Immature natural killer cell (primary cell): ENCODE results near the gene SWSAP1. TPM values are rescaled to one million over a fixed set of nuclear protein-coding genes. Genes with fewer than 3 reads are reported as not detected.
A peak's percentile ranks its signal among the peaks of the same experiment; 100 is the strongest.

ENCODE experiments used
- DNase-seq, 3 donors: peaks; one replicate each; pipeline ENCODE4 v3.0.0; 2022; ENCODE audit warnings: mixed read lengths in 1 of 3
- H3K27ac Mint-ChIP-seq, 6 donors: one replicate each; pipeline ENCODE4 v1.8.0; 2020; ENCODE audit warnings: mixed read lengths in 6 of 6, mild to moderate bottlenecking in 5 of 6, inconsistent platforms in 4 of 6, moderate library complexity in 3 of 6
- H3K27me3 Mint-ChIP-seq, 3 donors: one replicate each; pipeline ENCODE4 v1.8.0; 2020 to 2021; ENCODE audit warnings: low read depth in 3 of 3, mild to moderate bottlenecking in 3 of 3, mixed read lengths in 3 of 3, moderate library complexity in 3 of 3, inconsistent platforms in 1 of 3
- H3K36me3 Mint-ChIP-seq, 3 donors: one replicate each; pipeline ENCODE4 v1.8.0; 2020; ENCODE audit warnings: mixed read lengths in 3 of 3, inconsistent platforms in 2 of 3, mild to moderate bottlenecking in 2 of 3
- H3K4me1 Mint-ChIP-seq, 2 donors: one replicate each; pipeline ENCODE4 v1.8.0; 2020; ENCODE audit warnings: inconsistent platforms in 2 of 2, mild to moderate bottlenecking in 2 of 2, mixed read lengths in 2 of 2, moderate library complexity in 1 of 2
- H3K4me3 Mint-ChIP-seq, 5 donors: one replicate each; pipeline ENCODE4 v1.8.0; 2020; ENCODE audit warnings: mild to moderate bottlenecking in 5 of 5, mixed read lengths in 5 of 5, inconsistent platforms in 3 of 5, moderate library complexity in 3 of 5
- H3K9me3 Mint-ChIP-seq, 6 donors: one replicate each; pipeline ENCODE4 v1.8.0; 2020; ENCODE audit warnings: mild to moderate bottlenecking in 6 of 6, mixed read lengths in 6 of 6, inconsistent platforms in 4 of 6, moderate library complexity in 3 of 6
- polyA plus RNA-seq, 3 donors: library from polyadenylated mRNA; unstranded; fragments of 300-500 nt; fragmentation: Illumina TruSeq; gene quantifications; one replicate each; pipeline ENCODE4 v1.2.3, GENCODE V29; 2021

Gene SWSAP1
- polyA plus RNA-seq, 3 donors from 2014 or later: 7.0 to 8.7 (median 8.3) TPM

DNA sequence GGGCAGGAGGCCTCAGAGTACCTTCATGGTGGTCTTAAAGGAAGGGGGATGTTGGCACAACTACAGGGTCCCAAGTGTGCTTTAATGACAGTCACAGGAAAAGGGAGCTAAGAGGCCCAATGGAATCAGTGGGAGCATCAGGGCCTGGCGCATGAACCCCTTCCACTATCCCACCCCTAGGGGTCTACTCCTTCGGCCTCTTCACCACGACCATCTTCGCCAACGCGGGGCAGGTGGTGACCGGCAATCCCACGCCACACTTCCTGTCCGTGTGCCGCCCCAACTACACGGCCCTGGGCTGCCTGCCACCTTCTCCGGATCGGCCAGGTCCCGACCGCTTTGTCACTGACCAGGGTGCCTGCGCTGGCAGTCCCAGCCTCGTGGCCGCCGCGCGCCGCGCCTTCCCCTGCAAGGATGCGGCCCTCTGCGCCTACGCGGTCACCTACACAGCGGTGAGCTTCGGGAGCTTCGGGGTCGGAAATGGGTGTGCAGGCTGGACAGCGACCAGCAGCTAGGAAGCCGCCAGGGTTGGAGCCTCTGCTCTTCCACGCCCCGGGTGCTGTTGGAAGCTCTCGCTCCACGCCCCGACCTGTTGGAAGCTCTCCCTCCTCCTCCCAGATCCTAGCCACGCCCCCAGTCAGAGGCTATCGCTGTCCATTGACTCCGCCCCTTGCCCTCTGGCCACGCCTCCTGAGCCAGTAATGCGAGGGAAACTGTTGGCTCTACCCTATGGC is 13.3 kb upstream of the SWSAP1 start:
- peaks cover 0 to 4% (median 2%) of the 10 kb centered on the region in 3 donors for H3K27me3 Mint-ChIP-seq

DNA sequence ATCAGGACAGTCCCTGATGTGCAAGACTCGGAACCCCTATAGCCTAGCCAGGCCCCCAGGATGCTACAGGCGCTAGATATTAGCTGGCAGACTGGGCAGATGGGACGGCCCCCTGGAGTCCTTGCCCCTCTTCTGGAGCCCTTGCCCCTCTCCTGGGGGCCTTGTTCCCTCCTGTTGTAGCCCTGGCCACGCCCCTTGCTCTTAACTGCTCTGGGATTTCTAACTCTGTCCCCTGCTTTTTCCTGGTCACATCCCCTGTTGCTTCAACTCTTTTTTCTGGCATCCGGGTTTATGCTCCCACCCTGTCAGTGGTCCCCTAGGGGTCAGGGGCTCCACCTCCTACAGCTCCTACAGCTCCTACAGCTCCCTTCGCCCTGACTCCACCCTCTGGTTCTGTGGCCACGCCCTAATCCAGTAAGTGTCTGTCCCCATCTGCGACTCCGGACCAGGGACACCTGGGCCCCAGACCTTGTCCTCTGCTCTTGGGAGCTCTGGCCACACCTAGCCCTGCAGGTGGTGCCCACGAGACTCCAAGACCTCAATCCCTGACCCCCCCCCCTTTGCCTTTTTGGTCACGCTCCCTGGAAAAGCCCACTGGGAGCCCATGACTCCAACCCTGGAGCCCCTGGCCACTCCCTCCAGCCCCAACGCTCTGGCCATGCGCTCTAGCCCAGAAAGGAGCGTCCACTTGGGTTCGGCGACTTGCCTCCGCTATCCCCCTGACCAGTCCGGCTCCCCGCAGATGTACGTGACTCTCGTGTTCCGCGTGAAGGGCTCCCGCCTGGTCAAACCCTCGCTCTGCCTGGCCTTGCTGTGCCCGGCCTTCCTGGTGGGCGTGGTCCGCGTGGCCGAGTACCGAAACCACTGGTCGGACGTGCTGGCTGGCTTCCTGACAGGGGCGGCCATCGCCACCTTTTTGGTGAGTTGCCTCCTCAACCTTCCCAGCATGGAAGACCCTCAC is 12.4 kb upstream of the SWSAP1 start:
- DNase-seq: no peak
- Mint-ChIP-seq H3K9me3 (no peaks in the 10 kb centered on the region), H3K27ac (peak overlapping the region in 1 of 6 donors; percentile 46), H3K36me3 (no peaks in the 10 kb centered on the region), H3K4me3 (no peak overlapping the region), H3K27me3 (peaks cover 0 to 2% (median 0%) of the 10 kb centered on the region in 3 donors), H3K4me1 (no peaks in the 10 kb centered on the region)

More for the DNA sequence above, 13.3 kb upstream of the SWSAP1 start:
- no peak for DNase-seq
- Mint-ChIP-seq H3K4me3 (no peak overlapping the region), H3K9me3 (no peaks in the 10 kb centered on the region), H3K4me1 (peaks cover 4 to 6% of the 10 kb centered on the region in 2 donors), H3K36me3 (no peaks in the 10 kb centered on the region), H3K27ac (no peak overlapping the region)

DNA sequence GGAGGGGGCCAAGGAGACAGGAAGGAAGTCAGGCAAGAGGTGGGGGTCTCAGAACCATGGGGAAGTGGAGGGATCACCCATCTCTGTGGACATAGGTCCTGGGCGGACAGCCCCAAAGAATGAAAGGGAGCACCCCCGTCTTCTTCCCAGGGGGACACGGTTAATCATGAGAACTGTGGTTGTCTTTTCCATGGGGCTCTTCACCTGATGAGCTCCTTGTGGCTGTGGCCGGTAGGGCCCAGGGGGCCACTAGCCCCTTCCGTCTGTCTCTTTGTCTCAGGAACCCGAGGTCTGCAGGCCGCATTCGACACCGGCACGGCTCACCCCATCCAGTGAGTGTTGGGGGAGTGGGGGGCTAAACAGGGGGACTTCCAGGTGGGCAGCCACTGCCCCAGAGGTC is 10.6 kb upstream of the SWSAP1 start:
- Mint-ChIP-seq H3K27me3 (peaks cover 0 to 4% (median 2%) of the 10 kb centered on the region in 3 donors), H3K4me1 (no peaks in the 10 kb centered on the region), H3K9me3 (no peaks in the 10 kb centered on the region), H3K4me3 (no peak overlapping the region), H3K36me3 (peaks cover 0 to 3% (median 0%) of the 10 kb centered on the region in 3 donors), H3K27ac (no peak overlapping the region)
- DNase-seq: no peak

DNA sequence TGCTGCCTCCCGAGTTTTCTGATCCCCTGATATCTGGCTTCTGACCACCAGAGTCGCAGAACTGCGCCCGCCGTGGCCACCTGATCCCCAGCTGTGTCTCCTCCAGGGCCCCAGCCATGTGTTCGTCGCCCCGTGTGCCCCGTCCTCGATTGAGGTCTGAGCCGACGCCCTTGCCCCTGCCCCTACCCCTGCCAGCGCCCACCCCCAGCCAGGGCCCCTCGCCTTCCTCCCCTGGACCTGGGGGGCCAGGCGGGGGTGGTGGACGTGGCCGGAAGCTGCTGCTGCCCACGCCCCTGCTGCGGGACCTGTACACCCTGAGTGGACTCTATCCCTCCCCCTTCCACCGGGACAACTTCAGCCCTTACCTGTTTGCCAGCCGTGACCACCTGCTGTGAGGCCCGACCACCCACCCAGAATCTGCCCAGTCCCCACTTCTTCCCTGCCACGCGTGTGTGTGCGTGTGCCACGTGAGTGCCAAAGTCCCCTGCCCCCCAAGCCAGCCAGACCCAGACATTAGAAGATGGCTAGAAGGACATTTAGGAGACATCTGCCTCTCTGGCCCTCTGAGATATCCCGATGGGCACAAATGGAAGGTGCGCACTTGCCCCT is 10.1 kb upstream of the SWSAP1 start:
- peaks cover 0 to 4% (median 2%) of the 10 kb centered on the region in 3 donors for H3K27me3 Mint-ChIP-seq
- no peaks in the 10 kb centered on the region for H3K9me3 Mint-ChIP-seq
- H3K36me3 Mint-ChIP-seq: peaks cover 3% of the 10 kb centered on the region in 3 donors
- no peaks in the 10 kb centered on the region for H3K4me1 Mint-ChIP-seq
- H3K27ac Mint-ChIP-seq: no peak overlapping the region
- no peak for DNase-seq
- no peak overlapping the region for H3K4me3 Mint-ChIP-seq

DNA sequence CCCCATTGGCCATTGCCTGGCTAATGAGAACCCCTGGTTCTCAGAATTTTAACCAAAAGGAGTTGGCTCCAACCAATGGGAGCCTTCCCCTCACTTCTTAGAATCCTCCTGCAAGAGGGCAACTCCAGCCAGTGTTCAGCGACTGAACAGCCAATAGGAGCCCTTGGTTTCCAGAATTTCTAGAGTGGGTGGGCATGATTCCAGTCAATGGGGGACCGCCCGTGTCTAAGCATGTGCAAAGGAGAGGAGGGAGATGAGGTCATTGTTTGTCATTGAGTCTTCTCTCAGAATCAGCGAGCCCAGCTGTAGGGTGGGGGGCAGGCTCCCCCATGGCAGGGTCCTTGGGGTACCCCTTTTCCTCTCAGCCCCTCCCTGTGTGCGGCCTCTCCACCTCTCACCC is 9.5 kb upstream of the SWSAP1 start:
- H3K36me3 Mint-ChIP-seq: peaks cover 3 to 5% (median 3%) of the 10 kb centered on the region in 3 donors
- DNase-seq: no peak
- H3K9me3 Mint-ChIP-seq: no peaks in the 10 kb centered on the region
- H3K27ac Mint-ChIP-seq: no peak overlapping the region
- peaks cover 0 to 4% (median 2%) of the 10 kb centered on the region in 3 donors for H3K27me3 Mint-ChIP-seq
- H3K4me1 Mint-ChIP-seq: no peaks in the 10 kb centered on the region
- no peak overlapping the region for H3K4me3 Mint-ChIP-seq

DNA sequence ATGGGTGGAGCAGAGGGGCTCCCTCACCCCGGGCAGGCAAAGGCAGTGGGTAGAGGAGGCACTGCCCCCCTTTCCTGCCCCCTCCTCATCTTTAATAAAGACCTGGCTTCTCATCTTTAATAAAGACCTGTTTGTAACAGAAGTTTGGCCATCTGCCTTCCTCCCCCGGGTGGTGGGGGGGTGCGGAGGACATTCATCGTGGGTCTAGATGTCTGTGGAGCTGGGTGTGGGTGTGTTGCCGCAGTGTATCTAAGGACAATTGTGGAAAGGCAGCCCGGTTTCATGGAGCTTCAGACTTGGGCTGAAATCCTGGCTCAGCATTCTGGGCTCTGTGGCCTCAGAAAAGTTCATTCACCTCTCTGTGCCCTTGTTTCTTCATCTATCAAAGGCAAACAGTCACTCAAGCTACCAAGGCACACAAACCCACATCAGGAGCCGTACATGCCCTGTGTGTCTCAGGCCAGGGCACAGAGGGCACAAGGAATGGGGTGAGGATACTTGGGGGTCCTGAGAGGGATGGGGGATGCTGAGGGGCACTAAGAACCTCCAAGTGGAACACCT is 8.8 kb upstream of the SWSAP1 start:
- Mint-ChIP-seq H3K27me3 (peaks cover 0 to 4% (median 2%) of the 10 kb centered on the region in 3 donors), H3K36me3 (peaks cover 3 to 6% (median 5%) of the 10 kb centered on the region in 3 donors), H3K9me3 (no peaks in the 10 kb centered on the region), H3K4me1 (no peaks in the 10 kb centered on the region), H3K27ac (no peak overlapping the region), H3K4me3 (no peak overlapping the region)
- DNase-seq: no peak

DNA sequence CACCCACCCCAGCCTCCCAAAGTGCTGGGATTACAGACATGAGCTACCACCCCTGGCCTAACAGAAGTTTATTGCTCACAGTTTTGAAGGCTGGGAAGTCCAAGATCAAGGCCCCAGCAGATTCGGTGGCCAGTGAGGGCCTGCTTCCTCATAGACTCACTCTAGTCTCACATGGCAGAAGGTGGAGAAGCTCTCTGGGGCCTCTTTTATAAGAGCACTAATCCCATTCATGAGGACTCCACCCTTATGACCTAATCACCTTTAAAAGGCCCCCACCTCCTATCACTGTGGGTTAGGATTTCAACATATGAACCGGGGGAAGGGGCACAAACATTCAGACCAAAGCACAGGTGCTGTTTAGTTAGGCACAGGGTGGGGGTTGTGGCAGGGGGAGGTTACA is 6.9 kb upstream of the SWSAP1 start:
- Mint-ChIP-seq H3K9me3 (no peaks in the 10 kb centered on the region), H3K4me1 (no peaks in the 10 kb centered on the region), H3K27me3 (peaks cover 0 to 4% (median 0%) of the 10 kb centered on the region in 3 donors), H3K27ac (no peak overlapping the region), H3K36me3 (peaks cover 6 to 12% (median 10%) of the 10 kb centered on the region in 3 donors), H3K4me3 (no peak overlapping the region)
- no peak for DNase-seq

DNA sequence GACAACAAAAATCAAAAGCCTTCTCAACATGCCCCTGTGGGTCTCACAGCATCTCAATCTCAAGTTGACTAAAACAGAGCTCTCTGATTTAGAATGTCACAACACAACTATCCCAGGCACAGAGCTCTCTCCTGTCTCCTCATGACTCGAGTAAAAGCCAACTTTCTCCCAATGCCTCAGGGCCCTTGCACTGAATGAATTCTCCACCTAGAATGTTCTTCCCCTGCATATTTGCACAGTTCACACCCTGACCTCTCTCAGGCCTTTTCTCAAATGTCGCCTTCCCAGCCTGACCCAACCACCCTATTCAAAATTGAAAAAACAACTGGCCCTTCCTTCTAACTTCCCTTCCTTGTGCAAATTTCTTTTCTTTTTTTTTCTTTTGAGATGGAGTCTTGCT is 3.7 kb upstream of the SWSAP1 start:
- DNase-seq: no peak
- H3K9me3 Mint-ChIP-seq: no peaks in the 10 kb centered on the region
- peaks cover 0 to 5% of the 10 kb centered on the region in 2 donors for H3K4me1 Mint-ChIP-seq
- H3K4me3 Mint-ChIP-seq: no peak overlapping the region
- H3K36me3 Mint-ChIP-seq: peaks cover 6 to 12% (median 10%) of the 10 kb centered on the region in 3 donors
- H3K27me3 Mint-ChIP-seq: peaks cover 0 to 4% (median 0%) of the 10 kb centered on the region in 3 donors
- no peak overlapping the region for H3K27ac Mint-ChIP-seq

DNA sequence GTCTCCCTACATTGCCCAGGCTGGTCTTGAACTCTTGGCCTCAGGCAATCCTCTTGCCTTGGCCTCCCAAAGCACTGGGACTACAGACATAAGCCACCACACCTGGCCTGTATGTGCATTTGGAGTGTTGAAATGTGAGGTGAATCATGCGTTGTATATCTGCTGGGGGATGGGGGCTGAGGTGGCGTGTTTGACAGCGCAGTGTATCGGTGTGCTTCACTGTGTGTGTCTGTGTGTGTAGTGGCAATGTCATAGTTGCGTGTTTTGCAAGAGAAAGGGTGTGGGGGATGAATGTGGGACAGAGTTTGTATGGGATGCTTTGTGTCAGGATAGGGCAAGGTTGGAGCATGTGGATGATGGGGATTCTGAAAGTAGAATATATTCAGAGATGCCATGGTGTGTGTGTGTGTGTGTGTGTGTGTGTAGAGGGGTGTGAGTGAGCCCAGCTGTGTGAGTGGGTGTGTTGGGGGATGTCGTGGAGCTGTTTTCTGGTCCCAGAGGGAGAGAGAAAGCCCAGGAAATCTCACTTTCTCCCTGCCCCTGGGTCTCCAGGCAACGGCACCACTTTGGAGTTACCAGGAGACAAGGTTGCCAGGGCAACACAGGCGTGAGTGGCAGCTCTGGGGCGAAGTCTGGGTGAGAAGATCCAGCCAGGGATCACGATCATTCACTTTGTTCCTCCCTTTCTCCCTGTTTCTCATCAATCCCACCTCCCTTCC is 1.1 kb upstream of the SWSAP1 start:
- Mint-ChIP-seq H3K4me1 (peaks cover 0 to 14% of the 10 kb centered on the region in 2 donors), H3K27me3 (peaks cover 0 to 2% (median 0%) of the 10 kb centered on the region in 3 donors), H3K27ac (peak overlapping the region in 2 of 6 donors; percentile 29 to 55), H3K36me3 (peaks cover 11 to 16% (median 11%) of the 10 kb centered on the region in 3 donors), H3K9me3 (no peaks in the 10 kb centered on the region), H3K4me3 (peak overlapping the region in 3 of 5 donors; percentile 15 to 57 (median 38))
- DNase-seq: no peak

DNA sequence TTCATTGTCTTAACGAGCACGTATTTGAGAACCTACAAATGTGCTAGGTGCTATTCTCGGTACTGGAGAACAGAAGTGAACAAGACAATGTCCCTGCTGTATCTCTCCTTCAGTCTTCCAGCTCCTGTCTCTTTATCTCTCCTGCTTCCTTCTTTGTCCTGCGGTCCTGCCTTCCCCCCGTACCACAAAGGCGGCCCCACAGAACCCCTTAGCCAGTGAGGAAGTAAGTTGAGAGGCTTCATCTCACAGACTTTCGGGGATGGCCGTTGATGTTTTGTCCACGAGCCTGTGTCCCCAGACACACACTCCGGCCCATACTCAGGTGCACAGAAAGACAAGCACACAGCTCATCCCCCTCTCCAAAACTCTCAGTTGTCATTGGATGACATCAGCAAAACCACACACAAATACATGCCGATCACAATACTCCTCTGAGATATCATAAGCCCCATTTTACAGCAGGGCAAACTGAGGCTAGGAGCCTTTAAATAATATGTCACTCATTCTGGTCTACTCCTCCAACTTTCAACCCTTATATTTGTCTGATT is 507 bp upstream of the SWSAP1 start:
- H3K9me3 Mint-ChIP-seq: no peaks in the 10 kb centered on the region
- no peak overlapping the region for H3K27ac Mint-ChIP-seq
- no peaks in the 10 kb centered on the region for H3K27me3 Mint-ChIP-seq
- no peak overlapping the region for H3K4me3 Mint-ChIP-seq
- peaks cover 11 to 16% (median 11%) of the 10 kb centered on the region in 3 donors for H3K36me3 Mint-ChIP-seq
- peaks cover 0 to 14% of the 10 kb centered on the region in 2 donors for H3K4me1 Mint-ChIP-seq
- DNase-seq: no peak

DNA sequence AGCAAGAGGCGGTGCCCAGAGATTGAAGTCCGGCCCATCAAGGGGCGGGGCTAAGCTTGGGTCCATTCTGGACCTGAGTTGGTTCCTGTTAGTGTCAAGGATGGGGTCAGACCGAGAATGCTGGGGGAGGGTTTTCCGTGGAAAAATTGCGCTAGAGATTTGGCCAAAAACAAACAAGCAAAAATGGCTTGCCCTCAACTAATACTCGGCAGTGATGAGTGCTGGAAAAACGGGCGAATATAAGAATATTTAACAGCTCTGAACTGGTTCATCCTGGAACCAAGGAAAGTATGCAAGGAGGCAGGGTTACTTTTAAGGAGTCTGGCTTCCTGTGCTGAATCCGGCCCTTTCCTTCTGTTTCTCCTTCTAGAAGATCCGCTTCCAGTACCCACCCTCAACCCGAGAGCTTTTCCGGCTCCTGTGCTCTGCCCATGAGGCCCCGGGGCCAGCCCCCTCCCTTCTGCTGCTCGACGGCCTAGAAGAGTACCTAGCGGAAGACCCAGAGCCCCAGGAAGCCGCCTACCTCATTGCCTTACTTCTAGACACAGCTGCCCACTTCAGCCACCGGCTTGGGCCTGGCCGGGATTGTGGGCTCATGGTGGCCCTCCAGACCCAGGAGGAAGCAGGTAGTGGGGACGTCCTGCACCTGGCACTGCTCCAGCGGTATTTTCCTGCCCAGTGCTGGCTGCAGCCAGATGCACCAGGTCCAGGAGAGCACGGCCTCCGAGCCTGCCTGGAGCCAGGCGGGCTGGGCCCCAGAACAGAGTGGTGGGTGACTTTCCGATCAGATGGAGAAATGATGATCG is 880 bp downstream of the SWSAP1 start:
- Mint-ChIP-seq H3K27me3 (no peaks in the 10 kb centered on the region), H3K36me3 (peaks cover 8 to 11% (median 11%) of the 10 kb centered on the region in 3 donors), H3K27ac (no peak overlapping the region), H3K4me3 (no peak overlapping the region), H3K9me3 (no peaks in the 10 kb centered on the region), H3K4me1 (peaks cover 5 to 19% of the 10 kb centered on the region in 2 donors)
- peak; percentile 59 to 68 (median 68) for DNase-seq

DNA sequence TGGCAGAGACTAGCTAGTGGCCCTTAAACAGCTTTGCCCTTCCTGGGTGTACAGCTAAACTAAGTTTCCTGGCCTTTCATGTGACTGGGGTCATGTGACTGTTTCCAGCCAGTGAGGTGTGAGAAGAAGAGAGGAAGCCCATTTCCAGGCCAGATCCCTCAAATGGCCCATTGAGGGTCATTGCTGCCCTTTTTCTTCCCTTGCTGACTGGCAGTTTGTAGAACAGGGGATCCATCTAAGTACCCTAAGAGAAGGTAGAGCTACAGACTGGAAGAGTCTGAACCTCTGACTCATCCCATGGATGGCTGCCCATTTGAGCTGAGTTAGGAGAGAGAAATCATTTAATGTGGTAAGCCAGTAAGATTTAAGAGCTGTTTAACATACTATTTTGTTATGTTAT is 2.8 kb downstream of the SWSAP1 start:
- H3K4me1 Mint-ChIP-seq: peaks cover 21 to 36% of the 10 kb centered on the region in 2 donors
- peak overlapping the region in 4 of 5 donors; percentile 3 to 64 (median 47) for H3K4me3 Mint-ChIP-seq
- H3K36me3 Mint-ChIP-seq: peaks cover 4% of the 10 kb centered on the region in 3 donors
- DNase-seq: no peak
- H3K9me3 Mint-ChIP-seq: no peaks in the 10 kb centered on the region
- peak overlapping the region; percentile 18 to 87 (median 72) for H3K27ac Mint-ChIP-seq
- peaks cover 9 to 15% (median 13%) of the 10 kb centered on the region in 3 donors for H3K27me3 Mint-ChIP-seq
